HG03354 (cell line): Measurements from ENCODE around the gene FBN1.

Source experiments
- ATAC-seq: cut with Tn5 transposase; IDR thresholded peaks from one replicate; pipeline ENCODE4 v1.9.1; 2021; ENCODE audit warnings: mild to moderate bottlenecking; ENCODE audit not compliant: unreplicated experiment, poor library complexity, severe bottlenecking

Gene FBN1

DNA sequence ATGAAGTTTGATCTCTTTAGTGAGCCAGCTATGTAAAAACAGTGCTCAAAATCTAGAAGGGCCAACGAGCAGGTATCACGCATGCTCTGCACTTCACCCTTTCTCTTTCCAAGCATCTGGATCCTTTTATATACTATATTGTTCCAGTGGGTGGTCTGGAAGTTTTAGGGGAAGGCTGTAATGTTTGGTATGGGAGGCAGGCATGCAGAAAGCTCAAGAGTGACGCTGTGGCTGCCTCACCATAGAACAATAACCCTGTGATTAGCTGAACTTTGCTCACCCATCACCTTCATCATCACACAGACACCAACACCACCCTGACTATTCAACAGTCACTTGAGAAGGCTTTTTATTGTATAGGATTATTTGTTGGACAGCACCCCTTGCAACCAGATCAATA lies 81.6 kb downstream of the FBN1 start:
- ATAC-seq = no peak

DNA sequence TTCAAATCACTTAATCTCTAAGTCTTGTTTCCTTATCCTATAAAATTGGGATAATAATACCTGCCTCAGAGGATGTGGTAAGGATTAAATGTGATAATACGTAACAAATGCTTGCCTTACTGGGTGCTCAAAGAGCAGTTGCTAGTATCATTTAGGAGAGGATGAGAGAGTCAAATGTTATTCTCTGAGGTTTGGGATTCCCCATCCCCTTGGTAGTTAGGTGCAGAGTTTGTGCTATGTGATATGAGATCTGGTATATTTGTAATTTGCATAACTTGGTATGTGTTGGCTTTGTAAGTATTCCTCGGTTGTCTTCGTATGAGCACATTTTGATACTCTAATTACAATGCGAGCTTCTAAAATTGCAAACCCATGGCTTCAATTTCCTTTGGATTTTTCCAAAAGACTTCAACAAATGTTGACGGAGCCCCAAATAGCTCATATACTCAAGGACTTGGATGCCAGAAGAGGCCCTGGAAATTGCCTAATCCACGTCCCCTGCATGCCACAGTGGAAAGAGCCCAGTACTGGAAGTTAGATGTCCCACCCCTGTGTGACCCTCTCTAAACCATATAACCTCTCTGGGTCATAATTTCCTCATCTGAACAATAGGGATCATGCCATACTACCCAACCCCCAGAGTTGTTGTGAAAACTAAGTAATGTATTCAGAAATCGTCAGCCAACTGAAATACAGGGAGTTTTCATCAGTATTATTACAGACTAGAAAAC lies 85.0 kb downstream of the FBN1 start:
- ATAC-seq = no peak

- no peak for ATAC-seq
Measured at GRCh38 chr15:48559285-48559684, 86.2 kb downstream of the FBN1 start.

DNA sequence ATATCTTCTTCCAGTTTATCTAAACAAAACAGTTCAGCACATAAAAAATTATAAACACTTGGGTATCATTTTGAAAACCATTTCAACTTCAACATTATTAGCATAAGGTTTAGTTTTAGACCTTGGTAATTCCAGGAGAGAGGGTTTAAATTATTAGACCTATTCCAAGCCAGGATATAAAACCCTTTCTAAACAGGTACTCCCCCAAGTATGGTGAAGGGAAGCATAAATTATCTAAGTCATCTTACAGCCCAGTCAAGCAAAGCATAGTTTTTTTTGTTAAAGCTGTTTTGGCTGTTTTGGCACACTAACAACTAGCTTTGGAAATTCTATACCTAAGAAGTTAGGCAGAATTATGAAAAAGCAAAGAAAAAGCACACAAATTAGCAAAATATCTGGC lies 87.3 kb downstream of the FBN1 start:
- ATAC-seq = no peak

- no peak for ATAC-seq
Measured at GRCh38 chr15:48557335-48557734, 88.2 kb downstream of the FBN1 start.

- no peak for ATAC-seq
Measured at GRCh38 chr15:48556159-48556897, 89.2 kb downstream of the FBN1 start.

DNA sequence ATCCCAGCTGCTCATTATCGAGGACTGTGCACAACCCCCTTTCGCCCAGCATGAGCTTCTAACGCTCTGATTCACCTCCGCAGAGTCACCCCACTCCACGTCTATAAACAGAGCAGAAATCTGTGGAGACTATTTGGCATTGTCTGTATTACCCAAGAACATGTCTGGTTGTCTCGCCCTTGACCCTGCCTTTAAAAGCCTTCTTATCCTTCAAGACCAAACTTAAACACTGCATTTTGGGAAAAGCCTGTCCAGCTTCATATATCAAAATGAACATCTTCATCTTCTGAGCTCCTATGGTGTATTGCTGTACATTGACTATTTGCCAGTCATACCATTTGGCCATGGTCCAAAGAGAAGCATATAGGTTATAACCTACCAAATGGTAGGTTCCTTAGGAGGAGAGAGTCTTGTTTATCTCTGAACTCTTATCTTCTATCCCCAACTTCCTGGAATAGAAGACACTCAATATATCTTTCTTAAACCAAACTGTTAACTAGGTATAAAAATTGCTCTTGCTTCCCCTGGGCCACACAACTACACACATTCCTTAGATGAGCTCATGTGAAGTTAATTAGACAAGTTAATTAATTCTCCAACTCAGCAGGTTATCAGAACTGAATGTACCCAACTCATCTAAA lies 90.1 kb downstream of the FBN1 start:
- no peak for ATAC-seq

DNA sequence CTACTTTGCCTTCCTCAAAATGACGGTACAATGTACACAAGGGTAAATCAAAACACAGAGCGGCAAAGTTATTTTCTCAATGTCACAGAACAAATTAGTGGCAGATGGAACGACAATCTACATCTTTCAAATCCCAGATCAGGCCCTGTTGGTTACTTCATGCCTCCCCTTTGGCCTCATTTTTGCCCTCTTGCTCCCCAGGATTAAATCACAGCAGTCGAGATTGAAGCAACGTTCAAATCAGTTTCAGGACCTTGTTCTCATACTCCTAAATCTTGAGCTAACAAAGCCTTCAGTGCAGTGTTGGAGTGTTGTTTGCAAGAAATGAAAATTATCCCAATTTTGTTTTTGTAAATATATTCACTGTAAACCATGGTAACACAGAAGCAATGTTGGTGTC lies 91.4 kb downstream of the FBN1 start:
- ATAC-seq = no peak

DNA sequence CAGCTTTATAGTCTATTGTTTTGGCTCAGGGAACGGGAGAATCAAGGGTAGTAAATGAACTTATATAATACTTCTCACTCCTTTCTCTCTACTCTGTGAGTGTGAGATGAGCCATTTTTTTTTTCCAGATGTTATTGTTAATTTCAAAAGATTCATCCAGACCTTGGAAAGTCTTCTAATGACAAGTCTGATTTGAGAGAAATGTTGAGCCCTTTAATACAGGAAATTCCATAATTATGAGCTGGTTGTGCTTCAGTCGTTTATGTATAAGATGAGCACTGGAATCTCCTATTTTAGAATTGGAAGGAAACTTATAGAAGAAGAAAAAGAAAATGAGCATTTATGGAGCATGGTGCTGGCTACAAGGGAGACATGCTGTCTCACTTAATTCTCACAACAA lies 92.0 kb downstream of the FBN1 start:
- ATAC-seq = no peak

DNA sequence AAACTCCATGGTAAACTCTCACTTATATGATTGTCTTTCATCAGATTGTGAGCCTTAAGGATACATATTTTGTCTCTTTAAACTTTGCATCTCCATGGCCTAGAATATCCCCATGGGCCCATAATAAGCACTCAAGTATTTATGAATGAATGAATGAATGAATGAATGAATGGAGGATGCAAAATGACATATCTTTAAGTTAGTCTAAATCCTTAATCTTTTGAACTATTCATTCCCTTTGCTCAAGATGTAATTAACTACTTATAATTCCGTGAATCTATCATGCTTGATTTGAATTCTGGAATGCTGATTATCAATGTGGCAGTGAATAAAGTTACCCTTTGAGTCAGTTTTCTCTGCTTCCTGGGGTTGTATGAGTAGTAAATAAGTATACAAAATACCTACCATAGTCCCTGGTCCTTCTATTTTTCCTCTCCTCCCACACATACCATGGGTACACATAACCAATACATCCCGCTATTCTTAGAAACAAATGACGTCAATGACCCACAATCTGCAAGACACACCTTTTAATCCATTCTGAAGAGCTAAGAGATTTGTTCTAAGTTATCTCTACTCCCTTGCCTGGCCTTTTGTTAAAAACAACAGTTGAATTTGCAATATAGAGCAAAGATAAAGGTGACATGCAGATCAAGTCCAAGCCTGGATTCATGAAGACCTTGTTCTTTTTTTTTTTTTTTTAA lies 94.5 kb downstream of the FBN1 start:
- ATAC-seq = no peak

DNA sequence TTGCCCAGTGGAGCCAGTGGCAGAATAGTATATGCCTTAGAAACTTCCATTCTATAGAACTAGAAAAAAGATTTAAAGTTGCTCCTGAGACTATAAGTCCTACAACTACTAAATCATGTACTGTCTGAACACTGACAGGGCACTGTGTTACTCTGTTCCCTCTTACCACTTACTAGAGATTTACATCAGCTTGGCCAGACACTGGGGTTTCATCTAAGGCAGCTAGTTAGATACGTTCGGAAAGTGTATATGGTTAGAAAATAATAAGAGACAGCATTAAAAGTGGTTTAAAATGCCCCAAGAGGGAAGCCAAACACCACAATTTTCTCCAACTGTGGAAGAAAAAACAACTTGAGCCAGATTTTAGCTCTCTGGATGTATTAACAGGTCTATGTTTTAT lies 97.1 kb downstream of the FBN1 start:
- no peak for ATAC-seq

DNA sequence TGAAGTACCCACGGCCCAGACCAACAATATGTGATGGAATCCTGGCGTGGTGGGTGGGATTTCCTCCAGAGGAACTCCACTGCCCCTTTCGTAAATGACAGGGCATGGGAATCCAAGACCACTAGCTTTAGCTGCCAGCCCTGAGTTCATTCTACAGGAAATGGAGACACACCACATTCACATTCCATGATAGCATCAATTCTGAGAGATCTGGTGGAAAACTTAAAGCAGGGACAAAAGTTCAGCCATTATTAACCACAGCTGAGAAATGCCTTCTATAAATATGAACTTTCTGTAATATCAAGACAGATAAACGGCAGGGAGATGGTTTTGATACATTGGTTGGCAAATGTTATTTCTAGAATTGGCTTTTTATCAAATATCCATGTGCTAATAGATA lies 98.2 kb downstream of the FBN1 start:
- no peak for ATAC-seq

GRCh38 chr15:48546296-48546695 lies 99.2 kb downstream of the FBN1 start:
- no peak for ATAC-seq

- ATAC-seq = no peak
Measured at GRCh38 chr15:48544778-48545177, 100.7 kb downstream of the FBN1 start.

DNA sequence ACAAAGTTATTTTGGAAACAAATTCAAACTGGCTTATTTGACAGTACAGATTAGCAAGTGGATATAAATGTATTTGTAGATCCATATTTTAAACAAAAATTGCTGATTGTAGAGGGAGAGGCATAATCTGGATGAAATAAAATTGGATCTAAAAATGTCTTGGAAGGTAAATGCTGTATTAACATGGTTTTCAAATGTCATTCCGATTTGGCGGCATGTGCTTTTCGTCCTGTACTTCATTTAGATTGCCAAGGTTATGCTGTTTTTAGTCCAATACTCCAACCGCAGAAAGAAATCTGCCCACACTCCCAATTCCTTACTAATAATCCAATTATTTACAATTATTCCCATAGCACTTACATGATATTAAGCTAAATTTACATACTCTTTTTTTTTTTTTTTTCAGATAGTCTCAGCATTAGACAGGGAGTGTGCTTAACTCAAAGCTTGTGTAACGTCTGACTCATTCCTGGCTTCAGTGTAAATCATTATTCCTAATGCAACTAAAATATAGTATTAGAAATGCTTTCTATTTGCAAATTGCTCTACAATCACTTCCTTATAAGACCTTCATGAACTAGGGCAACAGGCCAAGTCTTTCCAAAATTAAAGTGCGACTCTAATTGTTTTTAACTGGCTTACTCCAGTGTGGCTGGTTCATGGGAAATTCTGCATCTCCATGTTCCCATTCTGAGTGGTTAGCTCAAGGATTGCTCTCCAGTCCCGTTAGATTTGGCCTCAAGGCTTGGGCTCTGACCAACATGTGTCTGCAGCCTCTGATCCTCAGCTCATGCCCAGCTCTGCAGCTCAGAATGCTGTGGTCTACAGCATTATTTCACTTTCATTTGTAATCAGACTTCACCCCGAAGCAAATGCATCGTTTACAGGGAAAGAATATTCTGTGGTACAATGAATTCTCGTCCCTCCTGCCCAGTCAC lies 103.9 kb downstream of the FBN1 start:
- ATAC-seq = peak; percentile 89

- ATAC-seq = no peak
Measured at GRCh38 chr15:48540756-48541155, 104.8 kb downstream of the FBN1 start.

- ATAC-seq = no peak
Measured at GRCh38 chr15:48538941-48539340, 106.6 kb downstream of the FBN1 start.

DNA sequence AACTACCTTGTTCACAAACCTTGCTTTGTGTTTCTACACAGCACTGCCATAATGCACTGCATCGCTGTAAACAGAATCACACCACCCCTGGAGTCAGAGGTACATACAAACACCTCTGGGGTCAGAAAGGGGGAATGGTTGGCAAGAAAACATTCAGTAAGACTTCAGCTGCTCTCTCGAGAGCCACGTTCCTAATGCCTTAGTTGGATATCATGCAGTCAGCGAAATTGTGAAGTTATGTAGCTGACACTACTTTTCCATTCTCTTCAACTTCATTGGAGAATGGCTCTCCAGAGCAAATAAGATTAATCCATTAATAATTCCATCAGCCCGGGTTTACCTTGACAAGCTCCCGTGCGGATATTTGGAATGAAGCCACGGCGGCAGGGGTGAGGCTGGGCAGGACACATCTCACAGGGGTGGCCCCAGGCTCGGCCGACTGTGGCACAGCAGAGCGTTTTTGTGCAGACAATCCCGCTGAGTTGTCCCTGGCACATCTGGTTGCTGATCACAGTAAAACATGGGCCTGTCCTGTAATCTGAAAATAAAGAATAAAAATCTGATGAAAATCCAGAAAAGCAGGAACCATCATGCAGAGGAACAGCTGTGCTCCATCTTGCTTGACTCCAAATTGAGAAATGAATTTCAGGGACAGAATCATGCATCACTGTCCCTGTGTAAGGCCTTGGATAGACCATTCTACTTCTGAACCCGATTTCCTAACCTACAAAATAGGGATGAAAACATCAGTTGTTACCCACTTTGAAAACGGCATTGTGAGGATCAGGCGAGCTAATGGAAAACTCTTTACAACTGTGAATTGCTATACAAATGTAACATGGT lies 108.0 kb downstream of the FBN1 start:
- no peak for ATAC-seq

- ATAC-seq = no peak
Measured at GRCh38 chr15:48536681-48537091, 108.8 kb downstream of the FBN1 start.
